ENCODE results near the gene DLG2. TPM values are rescaled to one million over a fixed set of nuclear protein-coding genes. Genes with fewer than 3 reads are reported as not detected.

DLG2 gene
- total and polyA plus RNA-seq, 4 experiments from 2014 or later: 0.78 to 2.7 (median 1.9) TPM

DNA sequence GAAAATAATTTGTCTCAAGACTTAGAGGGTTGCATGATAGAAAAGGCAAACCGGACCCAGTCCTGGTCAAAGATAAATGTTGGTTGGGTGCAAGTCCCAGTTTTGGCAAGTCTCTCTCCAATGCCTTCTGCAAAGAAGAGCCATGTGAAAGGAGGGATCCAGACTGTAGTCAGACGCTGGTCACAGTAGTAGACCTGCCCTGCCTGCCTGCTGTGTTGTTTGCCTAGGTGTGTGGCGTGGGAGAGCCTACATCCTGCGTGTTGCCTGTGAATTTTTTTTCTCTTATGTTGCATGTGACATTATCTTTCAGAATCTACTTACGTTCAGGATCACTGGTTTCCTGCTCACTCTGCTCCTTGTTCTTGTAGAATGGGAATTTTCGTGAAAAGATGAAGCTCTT is 2143.3 kb downstream of the DLG2 start:
- H3K4me3 ChIP-seq (ENCODE audit: low read length in 2 of 2): no peak overlapping the region
- H3K4me1 ChIP-seq (ENCODE audit: insufficient read depth, low read length): no peaks in the 10 kb centered on the region
- ChIA-PET CTCF (ENCODE audit: partially characterized antibody) (no interaction called here), POLR2A (ENCODE audit: partially characterized antibody) (no interaction called here)
- H3K27me3 ChIP-seq (ENCODE audit: insufficient read depth, low read length): no peaks in the 10 kb centered on the region
- intact Hi-C loops (cut with micrococcal nuclease): no loop called here
- Mint-ChIP-seq H3K4me1 (no peaks in the 10 kb centered on the region), H3K27ac (no peak overlapping the region), H3K9me3 (peaks cover 0 to 2% (median 0%) of the 10 kb centered on the region in 8 donors), H3K27me3 (peaks cover 3 to 8% of the 10 kb centered on the region in 2 donors), H3K36me3 (no peaks in the 10 kb centered on the region), H3K4me3 (no peak overlapping the region)
- no peak overlapping the region for H3K27ac ChIP-seq (ENCODE audit: low read depth, low read length)
- no peak for DNase-seq
- H3K36me3 ChIP-seq (ENCODE audit: insufficient read depth, low read length): no peaks in the 10 kb centered on the region
- no peaks in the 10 kb centered on the region for H3K9me3 ChIP-seq (ENCODE audit: control insufficient read depth in 1 of 2, low read length in 2 of 2)

DNA sequence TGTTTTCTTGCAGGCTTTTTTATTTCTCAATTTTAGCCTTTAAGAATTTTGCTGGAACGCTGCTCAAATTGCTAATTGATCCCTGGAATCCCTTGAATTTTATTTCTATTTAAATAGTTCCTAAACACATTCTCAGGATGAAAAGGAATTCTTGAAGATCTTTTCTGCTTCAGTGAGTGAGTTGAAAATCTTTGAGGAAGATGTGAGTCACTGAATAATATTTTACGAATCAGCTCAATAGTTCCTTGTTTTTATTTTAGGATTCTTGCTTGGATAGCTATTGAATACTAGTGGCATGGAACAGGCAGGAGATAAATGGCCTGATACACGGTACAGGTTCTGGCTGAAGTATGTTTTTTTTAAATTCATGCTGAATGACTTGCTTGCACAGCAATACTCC is 2146.3 kb downstream of the DLG2 start:
- no peak overlapping the region for H3K27ac ChIP-seq (ENCODE audit: low read depth, low read length)
- CTCF ChIA-PET (ENCODE audit: partially characterized antibody): no interaction called here
- Mint-ChIP-seq H3K27ac (no peak overlapping the region), H3K4me3 (no peak overlapping the region), H3K9me3 (peaks cover 0 to 7% (median 0%) of the 10 kb centered on the region in 8 donors), H3K27me3 (peaks cover 6% of the 10 kb centered on the region in 2 donors), H3K4me1 (no peaks in the 10 kb centered on the region), H3K36me3 (no peaks in the 10 kb centered on the region)
- no peaks in the 10 kb centered on the region for H3K27me3 ChIP-seq (ENCODE audit: insufficient read depth, low read length)
- H3K9me3 ChIP-seq (ENCODE audit: control insufficient read depth in 1 of 2, low read length in 2 of 2): no peaks in the 10 kb centered on the region
- no peaks in the 10 kb centered on the region for H3K36me3 ChIP-seq (ENCODE audit: insufficient read depth, low read length)
- intact Hi-C loops (cut with micrococcal nuclease): no loop called here
- POLR2A ChIA-PET (ENCODE audit: partially characterized antibody): no interaction called here
- no peak overlapping the region for H3K4me3 ChIP-seq (ENCODE audit: low read length in 2 of 2)
- no peak for DNase-seq
- H3K4me1 ChIP-seq (ENCODE audit: insufficient read depth, low read length): no peaks in the 10 kb centered on the region

GRCh38 chr11:83480251-83480650 is 2146.9 kb downstream of the DLG2 start:
- ChIA-PET CTCF (ENCODE audit: partially characterized antibody) (no interaction called here), POLR2A (ENCODE audit: partially characterized antibody) (no interaction called here)
- DNase-seq: no peak
- Mint-ChIP-seq H3K36me3 (no peaks in the 10 kb centered on the region), H3K27me3 (peaks cover 6% of the 10 kb centered on the region in 2 donors), H3K4me1 (no peaks in the 10 kb centered on the region), H3K9me3 (peaks cover 0 to 7% (median 0%) of the 10 kb centered on the region in 8 donors), H3K27ac (no peak overlapping the region), H3K4me3 (no peak overlapping the region)
- intact Hi-C loops (cut with micrococcal nuclease): no loop called here
- H3K36me3 ChIP-seq (ENCODE audit: insufficient read depth, low read length): no peaks in the 10 kb centered on the region
- no peak overlapping the region for H3K4me3 ChIP-seq (ENCODE audit: low read length in 2 of 2)
- H3K9me3 ChIP-seq (ENCODE audit: control insufficient read depth in 1 of 2, low read length in 2 of 2): no peaks in the 10 kb centered on the region
- H3K27me3 ChIP-seq (ENCODE audit: insufficient read depth, low read length): no peaks in the 10 kb centered on the region
- H3K27ac ChIP-seq (ENCODE audit: low read depth, low read length): no peak overlapping the region
- H3K4me1 ChIP-seq (ENCODE audit: insufficient read depth, low read length): no peaks in the 10 kb centered on the region

DNA sequence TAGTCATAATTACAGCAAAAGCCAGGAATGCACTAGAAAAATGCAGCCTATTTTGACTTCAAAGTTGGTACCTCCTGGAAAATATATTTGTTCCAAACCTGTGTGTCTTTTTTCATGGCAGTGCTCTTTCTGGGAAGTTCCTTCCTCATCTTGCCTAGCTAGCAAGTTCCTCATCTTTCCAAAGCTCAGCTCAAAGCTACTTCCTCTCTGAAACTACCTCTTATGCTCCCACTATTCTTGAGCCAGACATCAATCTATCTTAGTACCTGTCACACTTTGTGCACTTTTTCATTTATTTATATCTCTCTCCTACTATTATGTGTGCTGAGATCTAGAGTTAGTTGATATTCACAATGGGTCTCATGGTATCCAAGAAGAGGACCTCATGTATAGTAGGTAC is 2149.4 kb downstream of the DLG2 start:
- Mint-ChIP-seq H3K27ac (no peak overlapping the region), H3K27me3 (peaks cover 3 to 6% of the 10 kb centered on the region in 2 donors), H3K4me3 (no peak overlapping the region), H3K4me1 (peaks cover 0 to under 1% (median 0%) of the 10 kb centered on the region in 4 donors), H3K36me3 (no peaks in the 10 kb centered on the region), H3K9me3 (peaks cover 0 to 7% (median 0%) of the 10 kb centered on the region in 8 donors)
- DNase-seq: no peak
- H3K27me3 ChIP-seq (ENCODE audit: insufficient read depth, low read length): no peaks in the 10 kb centered on the region
- ChIA-PET CTCF (ENCODE audit: partially characterized antibody) (no interaction called here), POLR2A (ENCODE audit: partially characterized antibody) (no interaction called here)
- no peak overlapping the region for H3K4me3 ChIP-seq (ENCODE audit: low read length in 2 of 2)
- H3K36me3 ChIP-seq (ENCODE audit: insufficient read depth, low read length): no peaks in the 10 kb centered on the region
- no peak overlapping the region for H3K27ac ChIP-seq (ENCODE audit: low read depth, low read length)
- H3K4me1 ChIP-seq (ENCODE audit: insufficient read depth, low read length): no peaks in the 10 kb centered on the region
- H3K9me3 ChIP-seq (ENCODE audit: control insufficient read depth in 1 of 2, low read length in 2 of 2): no peaks in the 10 kb centered on the region
- intact Hi-C loops (cut with micrococcal nuclease): no loop called here

DNA sequence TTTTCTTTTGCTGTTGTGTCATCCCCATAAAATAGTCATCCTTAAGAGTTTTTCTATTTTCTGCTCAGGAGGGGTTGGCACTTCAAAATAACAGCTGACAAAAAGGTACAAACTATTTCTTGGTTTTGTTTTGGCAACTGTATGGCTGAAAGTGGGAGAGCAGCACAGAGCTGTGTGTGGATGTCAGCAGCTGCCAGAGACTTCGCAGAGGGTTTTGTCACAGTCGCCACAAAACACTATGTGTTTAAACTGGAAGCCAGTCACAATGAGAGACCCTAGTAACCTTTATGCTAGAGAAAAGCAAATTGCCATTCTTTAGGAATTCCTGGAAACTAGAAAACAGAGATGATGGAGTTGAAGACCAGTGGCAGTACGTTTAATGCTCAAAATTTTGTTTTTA is 2151.4 kb downstream of the DLG2 start:
- Histone ChIP-seq H3K27ac (ENCODE audit: low read depth, low read length) (no peak overlapping the region), H3K4me3 (ENCODE audit: low read length in 2 of 2) (no peak overlapping the region), H3K36me3 (ENCODE audit: insufficient read depth, low read length) (no peaks in the 10 kb centered on the region), H3K4me1 (ENCODE audit: insufficient read depth, low read length) (no peaks in the 10 kb centered on the region), H3K9me3 (ENCODE audit: control insufficient read depth in 1 of 2, low read length in 2 of 2) (no peaks in the 10 kb centered on the region), H3K27me3 (ENCODE audit: insufficient read depth, low read length) (no peaks in the 10 kb centered on the region)
- peaks cover 5 to 6% of the 10 kb centered on the region in 2 donors for H3K27me3 Mint-ChIP-seq
- no peak overlapping the region for H3K4me3 Mint-ChIP-seq
- peaks cover 0 to 7% (median 0%) of the 10 kb centered on the region in 8 donors for H3K9me3 Mint-ChIP-seq
- intact Hi-C loops (cut with micrococcal nuclease): no loop called here
- ChIA-PET CTCF (ENCODE audit: partially characterized antibody) (no interaction called here), POLR2A (ENCODE audit: partially characterized antibody) (no interaction called here)
- H3K36me3 Mint-ChIP-seq: no peaks in the 10 kb centered on the region
- DNase-seq: no peak
- peaks cover 0 to 4% (median 1%) of the 10 kb centered on the region in 4 donors for H3K4me1 Mint-ChIP-seq
- no peak overlapping the region for H3K27ac Mint-ChIP-seq

GRCh38 chr11:83473743-83474142 is 2153.4 kb downstream of the DLG2 start:
- no peak overlapping the region for H3K27ac ChIP-seq (ENCODE audit: low read depth, low read length)
- H3K27ac Mint-ChIP-seq: no peak overlapping the region
- H3K4me3 ChIP-seq (ENCODE audit: low read length in 2 of 2): no peak overlapping the region
- peaks cover 2 to 3% of the 10 kb centered on the region in 2 donors for H3K27me3 Mint-ChIP-seq
- no peaks in the 10 kb centered on the region for H3K36me3 Mint-ChIP-seq
- POLR2A ChIA-PET (ENCODE audit: partially characterized antibody): no interaction called here
- no peaks in the 10 kb centered on the region for H3K9me3 ChIP-seq (ENCODE audit: control insufficient read depth in 1 of 2, low read length in 2 of 2)
- intact Hi-C loops (cut with micrococcal nuclease): no loop called here
- peaks cover 0 to 4% (median 1%) of the 10 kb centered on the region in 4 donors for H3K4me1 Mint-ChIP-seq
- H3K9me3 Mint-ChIP-seq: peaks cover 0 to 7% (median 0%) of the 10 kb centered on the region in 8 donors
- no peak overlapping the region for H3K4me3 Mint-ChIP-seq
- H3K4me1 ChIP-seq (ENCODE audit: insufficient read depth, low read length): no peaks in the 10 kb centered on the region
- CTCF ChIA-PET (ENCODE audit: partially characterized antibody): no interaction called here
- DNase-seq: no peak
- H3K27me3 ChIP-seq (ENCODE audit: insufficient read depth, low read length): no peaks in the 10 kb centered on the region
- H3K36me3 ChIP-seq (ENCODE audit: insufficient read depth, low read length): no peaks in the 10 kb centered on the region

DNA sequence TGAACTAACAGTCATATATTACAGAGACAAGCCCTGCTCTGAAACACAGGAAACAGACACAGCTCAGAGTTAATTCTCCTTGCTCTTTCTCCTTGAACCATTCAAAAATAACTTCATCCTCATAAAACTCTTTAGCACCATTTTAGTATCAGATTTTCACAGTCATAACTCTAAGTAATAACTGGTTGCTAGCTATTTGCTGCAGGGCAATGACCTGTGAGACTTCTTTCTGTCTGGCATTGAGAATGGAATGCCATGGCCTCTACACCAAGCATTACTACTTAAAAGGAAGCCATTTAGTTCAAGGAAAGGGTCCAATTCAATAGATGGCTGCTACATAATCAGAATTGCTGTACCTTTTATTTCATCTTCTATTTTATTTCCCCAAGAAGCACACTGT is 2154.3 kb downstream of the DLG2 start:
- Histone ChIP-seq H3K4me1 (ENCODE audit: insufficient read depth, low read length) (no peaks in the 10 kb centered on the region), H3K36me3 (ENCODE audit: insufficient read depth, low read length) (no peaks in the 10 kb centered on the region), H3K27me3 (ENCODE audit: insufficient read depth, low read length) (no peaks in the 10 kb centered on the region), H3K27ac (ENCODE audit: low read depth, low read length) (no peak overlapping the region), H3K9me3 (ENCODE audit: control insufficient read depth in 1 of 2, low read length in 2 of 2) (no peaks in the 10 kb centered on the region), H3K4me3 (ENCODE audit: low read length in 2 of 2) (no peak overlapping the region)
- CTCF ChIA-PET (ENCODE audit: partially characterized antibody): no interaction called here
- H3K36me3 Mint-ChIP-seq: no peaks in the 10 kb centered on the region
- peaks cover 0 to 4% (median 1%) of the 10 kb centered on the region in 4 donors for H3K4me1 Mint-ChIP-seq
- H3K9me3 Mint-ChIP-seq: peaks cover 0 to 4% (median 0%) of the 10 kb centered on the region in 8 donors
- intact Hi-C loops (cut with micrococcal nuclease): no loop called here
- peaks cover 1 to 2% of the 10 kb centered on the region in 2 donors for H3K27me3 Mint-ChIP-seq
- POLR2A ChIA-PET (ENCODE audit: partially characterized antibody): no interaction called here
- H3K27ac Mint-ChIP-seq: no peak overlapping the region
- peak overlapping the region in 2 of 8 donors; percentile 27 to 30 for H3K4me3 Mint-ChIP-seq
- no peak for DNase-seq

Measured in CD4-positive, alpha-beta memory T cell (primary cell).